Loucy (cell line): ENCODE measurements around the gene BSND.

ENCODE experiments used
- H2AFZ ChIP-seq: fragments of 200-600 bp; sonication (generic); 2 replicates; pipeline ENCODE4 v1.6.0; 2016; ENCODE audit warnings: antibody characterized with exemption, mild to moderate bottlenecking, low read length, moderate library complexity
- H3F3A ChIP-seq: fragments of 200-600 bp; 2 replicates; pipeline ENCODE4 v1.6.0; 2016; ENCODE audit warnings: antibody characterized with exemption, low read depth, mild to moderate bottlenecking
- H3K27me3 ChIP-seq: fragments of 200-600 bp; sonication (generic); 2 replicates; pipeline ENCODE4 v1.6.1; 2014; ENCODE audit warnings: low read length, mild to moderate bottlenecking; ENCODE audit not compliant: insufficient read depth, poor library complexity, severe bottlenecking
- H3K36me3 ChIP-seq: fragments of 200-600 bp; sonication (generic); 2 replicates; pipeline ENCODE4 v1.6.1; 2016; ENCODE audit warnings: low read length; ENCODE audit not compliant: insufficient read depth
- H3K4me1 ChIP-seq: fragments of 200-600 bp; sonication (generic); 2 replicates; pipeline ENCODE4 v1.5.1; 2014; ENCODE audit warnings: low read length, mild to moderate bottlenecking; ENCODE audit not compliant: insufficient read depth, poor library complexity, severe bottlenecking
- H3K4me2 ChIP-seq: fragments of 200-600 bp; sonication (generic); 2 replicates; pipeline ENCODE4 v1.6.0; 2014; ENCODE audit warnings: antibody characterized with exemption, low read length, low read depth, mild to moderate bottlenecking; ENCODE audit not compliant: poor library complexity, severe bottlenecking
- H3K4me3 ChIP-seq: fragments of 200-600 bp; sonication (generic); 2 replicates; pipeline ENCODE4 v1.5.1; 2014; ENCODE audit warnings: low read length, mild to moderate bottlenecking, mixed read lengths; ENCODE audit not compliant: poor library complexity, severe bottlenecking
- H3K79me2 ChIP-seq: fragments of 200-600 bp; sonication (generic); 2 replicates; pipeline ENCODE4 v1.6.1; 2014; ENCODE audit warnings: low read length; ENCODE audit not compliant: insufficient read depth
- H3K9ac ChIP-seq: fragments of 200-600 bp; sonication (generic); 2 replicates; pipeline ENCODE4 v1.6.0; 2014; ENCODE audit warnings: mild to moderate bottlenecking, low read depth, low read length, moderate library complexity; ENCODE audit not compliant: poor library complexity, severe bottlenecking
- H3K9me2 ChIP-seq: fragments of 200-600 bp; sonication (generic); replicated peaks from 2 replicates; pipeline ENCODE4 v1.6.1; 2016; ENCODE audit warnings: low read depth, low read length, mixed read lengths
- H3K9me3 ChIP-seq: fragments of 200-600 bp; sonication (generic); 2 replicates; pipeline ENCODE4 v1.6.1; 2014; ENCODE audit warnings: mild to moderate bottlenecking, antibody characterized with exemption, low read length, low read depth; ENCODE audit not compliant: insufficient read depth
- H4K20me1 ChIP-seq: fragments of 200-600 bp; sonication (generic); 2 replicates; pipeline ENCODE4 v1.6.0; 2014; ENCODE audit warnings: antibody characterized with exemption, low read length, mild to moderate bottlenecking; ENCODE audit not compliant: insufficient read depth, poor library complexity, severe bottlenecking
- EZH2phosphoT487 ChIP-seq: fragments of 200-600 bp; IDR thresholded peaks from 2 replicates; pipeline ENCODE4 v1.6.1; 2018; ENCODE audit warnings: antibody characterized with exemption, mild to moderate bottlenecking, moderate library complexity, borderline replicate concordance
- TF ChIP-seq, protein P1 (sequence below): fragments of 200-600 bp; sonication (generic); conservative IDR thresholded peaks from 2 replicates; pipeline ENCODE4 v1.5.1; 2014; ENCODE audit warnings: mild to moderate bottlenecking, antibody characterized with exemption, low read length

Gene BSND

GRCh38 chr1:54982739-54983138, 16.0 kb upstream of the BSND start:
- Histone ChIP-seq H2AFZ (no peak overlapping the region), H3F3A (no peaks in the 10 kb centered on the region), H3K4me2 (no peak overlapping the region), H3K27me3 (no peaks in the 10 kb centered on the region), H3K9me2 (no peaks in the 10 kb centered on the region), H3K36me3 (no peaks in the 10 kb centered on the region), H3K4me3 (no peak overlapping the region), H3K4me1 (no peaks in the 10 kb centered on the region), H4K20me1 (no peaks in the 10 kb centered on the region), H3K9ac (no peak overlapping the region), H3K9me3 (no peaks in the 10 kb centered on the region), H3K79me2 (no peaks in the 10 kb centered on the region)
- TF ChIP-seq EZH2phosphoT487, result no peak
- TF ChIP-seq, protein P1, sequence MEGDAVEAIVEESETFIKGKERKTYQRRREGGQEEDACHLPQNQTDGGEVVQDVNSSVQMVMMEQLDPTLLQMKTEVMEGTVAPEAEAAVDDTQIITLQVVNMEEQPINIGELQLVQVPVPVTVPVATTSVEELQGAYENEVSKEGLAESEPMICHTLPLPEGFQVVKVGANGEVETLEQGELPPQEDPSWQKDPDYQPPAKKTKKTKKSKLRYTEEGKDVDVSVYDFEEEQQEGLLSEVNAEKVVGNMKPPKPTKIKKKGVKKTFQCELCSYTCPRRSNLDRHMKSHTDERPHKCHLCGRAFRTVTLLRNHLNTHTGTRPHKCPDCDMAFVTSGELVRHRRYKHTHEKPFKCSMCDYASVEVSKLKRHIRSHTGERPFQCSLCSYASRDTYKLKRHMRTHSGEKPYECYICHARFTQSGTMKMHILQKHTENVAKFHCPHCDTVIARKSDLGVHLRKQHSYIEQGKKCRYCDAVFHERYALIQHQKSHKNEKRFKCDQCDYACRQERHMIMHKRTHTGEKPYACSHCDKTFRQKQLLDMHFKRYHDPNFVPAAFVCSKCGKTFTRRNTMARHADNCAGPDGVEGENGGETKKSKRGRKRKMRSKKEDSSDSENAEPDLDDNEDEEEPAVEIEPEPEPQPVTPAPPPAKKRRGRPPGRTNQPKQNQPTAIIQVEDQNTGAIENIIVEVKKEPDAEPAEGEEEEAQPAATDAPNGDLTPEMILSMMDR, result no peak; the same call in 1 of the 2 replicates

GRCh38 chr1:54984131-54984842, 14.4 kb upstream of the BSND start:
- Histone ChIP-seq H3F3A (no peaks in the 10 kb centered on the region), H3K9me2 (no peaks in the 10 kb centered on the region), H3K4me2 (no peak overlapping the region), H4K20me1 (no peaks in the 10 kb centered on the region), H3K79me2 (no peaks in the 10 kb centered on the region), H3K27me3 (no peaks in the 10 kb centered on the region), H3K4me3 (no peak overlapping the region), H2AFZ (no peak overlapping the region), H3K4me1 (no peaks in the 10 kb centered on the region), H3K9ac (no peak overlapping the region), H3K9me3 (no peaks in the 10 kb centered on the region), H3K36me3 (no peaks in the 10 kb centered on the region)
- TF ChIP-seq, protein P1, result no peak
- no peak for TF ChIP-seq EZH2phosphoT487

DNA sequence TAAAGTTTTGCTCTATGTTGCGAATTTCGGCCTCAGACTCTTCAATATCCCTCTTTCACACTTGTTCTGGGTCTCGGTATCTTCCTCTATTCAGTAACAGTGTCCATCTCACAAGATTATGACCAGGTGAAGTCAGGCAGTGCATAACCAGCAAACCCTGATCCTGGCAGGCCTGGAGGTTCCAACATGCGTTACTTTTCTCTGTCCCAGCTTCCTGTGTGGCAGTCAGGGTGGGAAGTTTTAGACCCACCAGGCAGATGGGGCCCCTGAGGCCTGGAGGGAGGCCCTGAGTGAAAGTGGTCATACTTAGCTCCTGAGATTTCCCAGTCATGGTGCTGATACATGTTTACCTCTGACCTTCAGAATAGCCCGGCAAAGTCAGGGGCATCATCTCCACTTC, 13.2 kb upstream of the BSND start:
- Histone ChIP-seq H3K27me3 (no peaks in the 10 kb centered on the region), H4K20me1 (no peaks in the 10 kb centered on the region), H3K4me3 (no peak overlapping the region), H3K4me2 (no peak overlapping the region), H2AFZ (no peak overlapping the region), H3K36me3 (no peaks in the 10 kb centered on the region), H3K79me2 (no peaks in the 10 kb centered on the region), H3F3A (no peaks in the 10 kb centered on the region), H3K9ac (no peak overlapping the region), H3K9me3 (no peaks in the 10 kb centered on the region), H3K4me1 (no peaks in the 10 kb centered on the region), H3K9me2 (no peaks in the 10 kb centered on the region)
- TF ChIP-seq EZH2phosphoT487, result no peak

DNA sequence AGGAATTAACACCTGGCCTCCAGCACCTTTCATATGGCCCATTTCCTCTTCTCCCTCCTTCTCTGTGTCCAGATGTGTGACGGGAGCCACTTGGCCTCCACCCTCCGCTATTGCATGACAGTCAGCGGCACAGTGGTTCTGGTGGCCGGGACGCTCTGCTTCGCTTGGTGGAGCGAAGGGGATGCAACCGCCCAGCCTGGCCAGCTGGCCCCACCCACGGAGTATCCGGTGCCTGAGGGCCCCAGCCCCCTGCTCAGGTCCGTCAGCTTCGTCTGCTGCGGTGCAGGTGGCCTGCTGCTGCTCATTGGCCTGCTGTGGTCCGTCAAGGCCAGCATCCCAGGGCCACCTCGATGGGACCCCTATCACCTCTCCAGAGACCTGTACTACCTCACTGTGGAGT, 12.7 kb upstream of the BSND start:
- Histone ChIP-seq H3K4me2 (no peak overlapping the region), H3K79me2 (no peaks in the 10 kb centered on the region), H3K4me3 (no peak overlapping the region), H3K9ac (no peak overlapping the region), H3K9me2 (no peaks in the 10 kb centered on the region), H3K27me3 (no peaks in the 10 kb centered on the region), H4K20me1 (no peaks in the 10 kb centered on the region), H2AFZ (no peak overlapping the region), H3F3A (no peaks in the 10 kb centered on the region), H3K9me3 (no peaks in the 10 kb centered on the region), H3K36me3 (no peaks in the 10 kb centered on the region), H3K4me1 (no peaks in the 10 kb centered on the region)
- TF ChIP-seq, protein P1, result no peak
- TF ChIP-seq EZH2phosphoT487, result no peak
